Type B pancreatic cell (in vitro differentiated cells): Measurements from ENCODE around the gene TAC1. TPM values are rescaled to one million over a fixed set of nuclear protein-coding genes. Genes with fewer than 3 reads are reported as not detected.

Experiments used
- DNase-seq: peaks from one replicate; pipeline ENCODE4 v3.0.0; 2021; ENCODE audit warnings: mixed read lengths; ENCODE audit not compliant: unreplicated experiment; ENCODE audit errors: extremely low spot score
- H3K27ac Mint-ChIP-seq: 2 replicates; pipeline ENCODE4 v1.8.0; 2021; ENCODE audit warnings: mild to moderate bottlenecking, mixed read lengths
- H3K27me3 Mint-ChIP-seq: 2 replicates; pipeline ENCODE4 v1.8.0; 2021; ENCODE audit warnings: mixed read lengths
- H3K36me3 Mint-ChIP-seq: 2 replicates; pipeline ENCODE4 v1.8.0; 2021; ENCODE audit warnings: mixed read lengths
- H3K4me1 Mint-ChIP-seq: one replicate; pipeline ENCODE4 v1.8.0; 2021; ENCODE audit warnings: mixed read lengths; ENCODE audit not compliant: unreplicated experiment
- H3K4me3 Mint-ChIP-seq: 2 replicates; pipeline ENCODE4 v1.8.0; 2021; ENCODE audit warnings: mild to moderate bottlenecking, mixed read lengths
- H3K9me3 Mint-ChIP-seq: 2 replicates; pipeline ENCODE4 v1.8.0; 2021; ENCODE audit warnings: mixed read lengths
- total RNA-seq: library from RNA; stranded (reverse); gene quantifications from 2 replicates; pipeline ENCODE4 v1.2.1, GENCODE V29; 2021; ENCODE audit warnings: low replicate concordance
- TF ChIP-seq, protein P1 (sequence below): fragments of 200-600 bp; sonication (generic); conservative IDR thresholded peaks from 2 replicates; pipeline ENCODE4 v1.5.0; 2021; ENCODE audit warnings: antibody characterized with exemption, mild to moderate bottlenecking

The TAC1 gene
- total RNA-seq, 1 donor from 2014 or later, result 12.8 TPM

DNA sequence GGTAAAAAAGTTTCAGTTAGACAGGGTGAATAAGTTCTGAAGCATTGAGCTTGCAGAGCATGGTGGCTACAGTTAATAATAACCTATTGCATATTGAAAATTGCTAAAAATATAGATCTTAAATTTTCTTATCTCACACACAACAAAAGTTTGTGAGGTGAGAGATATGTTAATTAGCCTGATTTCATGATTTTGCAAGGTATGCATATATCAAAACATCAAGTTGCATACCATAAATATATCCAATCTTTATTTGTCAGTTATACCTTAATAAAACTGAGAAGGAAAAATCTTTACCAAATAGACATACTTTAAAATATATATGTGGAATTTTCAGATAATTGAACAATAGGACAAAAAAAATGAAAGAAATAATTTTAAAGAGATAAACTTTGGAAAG, 16.6 kb downstream of the TAC1 start:
- Mint-ChIP-seq H3K4me1 (no peaks in the 10 kb centered on the region), H3K27ac (no peak overlapping the region), H3K36me3 (no peaks in the 10 kb centered on the region), H3K9me3 (peaks cover 4% of the 10 kb centered on the region), H3K27me3 (peaks cover 31% of the 10 kb centered on the region), H3K4me3 (no peak overlapping the region)
- TF ChIP-seq, protein P1, sequence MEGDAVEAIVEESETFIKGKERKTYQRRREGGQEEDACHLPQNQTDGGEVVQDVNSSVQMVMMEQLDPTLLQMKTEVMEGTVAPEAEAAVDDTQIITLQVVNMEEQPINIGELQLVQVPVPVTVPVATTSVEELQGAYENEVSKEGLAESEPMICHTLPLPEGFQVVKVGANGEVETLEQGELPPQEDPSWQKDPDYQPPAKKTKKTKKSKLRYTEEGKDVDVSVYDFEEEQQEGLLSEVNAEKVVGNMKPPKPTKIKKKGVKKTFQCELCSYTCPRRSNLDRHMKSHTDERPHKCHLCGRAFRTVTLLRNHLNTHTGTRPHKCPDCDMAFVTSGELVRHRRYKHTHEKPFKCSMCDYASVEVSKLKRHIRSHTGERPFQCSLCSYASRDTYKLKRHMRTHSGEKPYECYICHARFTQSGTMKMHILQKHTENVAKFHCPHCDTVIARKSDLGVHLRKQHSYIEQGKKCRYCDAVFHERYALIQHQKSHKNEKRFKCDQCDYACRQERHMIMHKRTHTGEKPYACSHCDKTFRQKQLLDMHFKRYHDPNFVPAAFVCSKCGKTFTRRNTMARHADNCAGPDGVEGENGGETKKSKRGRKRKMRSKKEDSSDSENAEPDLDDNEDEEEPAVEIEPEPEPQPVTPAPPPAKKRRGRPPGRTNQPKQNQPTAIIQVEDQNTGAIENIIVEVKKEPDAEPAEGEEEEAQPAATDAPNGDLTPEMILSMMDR, result no peak
- no peak for DNase-seq

- peaks cover 24% of the 10 kb centered on the region for H3K27me3 Mint-ChIP-seq
- H3K4me3 Mint-ChIP-seq, result no peak overlapping the region
- no peaks in the 10 kb centered on the region for H3K4me1 Mint-ChIP-seq
- TF ChIP-seq, protein P1, result no peak
- DNase-seq, result no peak
- no peak overlapping the region for H3K27ac Mint-ChIP-seq
- H3K9me3 Mint-ChIP-seq, result peaks cover 4% of the 10 kb centered on the region
- no peaks in the 10 kb centered on the region for H3K36me3 Mint-ChIP-seq
Observed at GRCh38 chr7:97751566-97751965, 19.7 kb downstream of the TAC1 start.

DNA sequence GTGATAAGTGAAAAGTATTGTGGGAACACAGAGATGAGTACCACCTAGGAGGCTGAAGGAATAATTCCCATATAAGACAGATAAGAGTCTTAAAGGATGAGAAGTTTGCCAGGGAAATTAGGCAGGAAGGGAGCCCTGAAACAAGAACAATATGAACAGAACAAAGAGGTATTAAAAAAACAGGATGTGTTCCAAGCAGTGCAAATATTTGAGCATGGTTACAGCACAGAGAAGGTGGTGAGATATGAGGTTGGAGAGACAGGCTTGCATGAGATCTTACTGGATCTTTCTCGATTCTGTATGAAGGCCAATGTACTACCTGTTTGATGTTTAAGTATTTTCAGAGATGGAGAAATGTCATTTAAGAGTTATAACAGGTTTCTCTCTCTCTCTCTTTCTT, 20.3 kb downstream of the TAC1 start:
- DNase-seq, result no peak
- peaks cover 22% of the 10 kb centered on the region for H3K27me3 Mint-ChIP-seq
- peaks cover 4% of the 10 kb centered on the region for H3K9me3 Mint-ChIP-seq
- TF ChIP-seq, protein P1, result no peak
- no peaks in the 10 kb centered on the region for H3K36me3 Mint-ChIP-seq
- no peak overlapping the region for H3K4me3 Mint-ChIP-seq
- H3K4me1 Mint-ChIP-seq, result no peaks in the 10 kb centered on the region
- no peak overlapping the region for H3K27ac Mint-ChIP-seq

DNA sequence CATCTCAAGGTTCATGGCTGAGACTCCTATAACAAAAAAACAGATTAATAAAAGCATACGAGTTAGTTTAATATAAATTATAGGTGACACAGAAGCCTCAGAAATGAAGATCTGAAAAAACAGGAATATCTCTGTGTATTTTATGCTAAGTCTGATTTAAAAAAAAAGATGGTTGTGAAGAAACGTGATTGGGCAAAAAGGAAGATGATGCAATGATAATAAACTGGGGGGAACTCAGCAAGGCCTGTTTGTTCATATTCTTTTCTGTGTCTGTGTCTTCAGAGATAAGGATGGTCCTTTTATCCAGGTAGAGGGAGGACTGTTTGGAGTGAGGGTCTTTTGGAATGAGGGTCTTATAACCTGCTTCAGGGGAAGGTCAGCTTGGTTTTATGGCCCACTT, 25.9 kb downstream of the TAC1 start:
- H3K27ac Mint-ChIP-seq, result no peak overlapping the region
- no peaks in the 10 kb centered on the region for H3K9me3 Mint-ChIP-seq
- H3K4me3 Mint-ChIP-seq, result no peak overlapping the region
- no peak for DNase-seq
- H3K4me1 Mint-ChIP-seq, result no peaks in the 10 kb centered on the region
- peaks cover 6% of the 10 kb centered on the region for H3K27me3 Mint-ChIP-seq
- no peaks in the 10 kb centered on the region for H3K36me3 Mint-ChIP-seq
- TF ChIP-seq, protein P1, result no peak

GRCh38 chr7:97770850-97771249, 39.0 kb downstream of the TAC1 start:
- H3K27me3 Mint-ChIP-seq, result no peaks in the 10 kb centered on the region
- H3K36me3 Mint-ChIP-seq, result no peaks in the 10 kb centered on the region
- H3K27ac Mint-ChIP-seq, result no peak overlapping the region
- H3K4me1 Mint-ChIP-seq, result no peaks in the 10 kb centered on the region
- H3K9me3 Mint-ChIP-seq, result no peaks in the 10 kb centered on the region
- TF ChIP-seq, protein P1, result no peak
- DNase-seq, result no peak
- no peak overlapping the region for H3K4me3 Mint-ChIP-seq

DNA sequence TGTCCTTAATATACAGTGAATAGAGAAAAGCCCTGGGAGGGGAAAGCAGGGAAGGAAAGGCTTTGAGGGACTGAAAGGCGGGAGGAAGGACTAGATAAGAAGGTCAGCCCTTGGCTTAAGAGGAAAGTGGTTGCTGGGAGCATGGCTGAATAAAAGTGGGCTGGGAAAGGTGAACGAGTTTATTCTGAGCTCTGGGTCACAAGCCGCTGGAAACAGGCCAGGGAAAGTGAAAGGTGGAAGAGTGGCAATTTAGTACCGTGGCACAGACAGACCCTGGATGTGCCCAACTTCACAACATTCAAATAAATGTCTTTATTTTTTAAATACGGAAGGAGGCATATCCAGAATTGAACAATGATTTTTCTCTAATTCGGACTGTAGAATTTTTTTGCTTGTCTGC, 39.7 kb downstream of the TAC1 start:
- Mint-ChIP-seq H3K36me3 (no peaks in the 10 kb centered on the region), H3K9me3 (no peaks in the 10 kb centered on the region), H3K4me1 (no peaks in the 10 kb centered on the region), H3K27me3 (no peaks in the 10 kb centered on the region), H3K27ac (no peak overlapping the region), H3K4me3 (no peak overlapping the region)
- TF ChIP-seq, protein P1, result no peak
- DNase-seq, result no peak
